Stomach (tissue), 4 donors: ENCODE data around the gene HBQ1.

Experiments
- CTCF ChIP-seq, 7 experiments: fragments of 450-650 bp in 4 of 7; fragments of 200-600 bp in 3 of 7; sonication (generic) in 3 of 7; IDR thresholded peaks; one replicate each; pipeline ENCODE4 v1.5.1; 2016 to 2019; ENCODE audit warnings: antibody characterized with exemption in 7 of 7, control low read depth in 2 of 7, mild to moderate bottlenecking in 1 of 7
- EP300 ChIP-seq: sonication (generic); formaldehyde crosslinking; IDR thresholded peaks from one replicate; pipeline ENCODE4 v1.6.1; 2017; ENCODE audit warnings: antibody characterized with exemption
- POLR2A ChIP-seq, 4 donors: fragments of 450-650 bp; IDR thresholded peaks; one replicate each; pipeline ENCODE4 v1.6.1; 2016; ENCODE audit warnings: antibody characterized with exemption in 4 of 4, control low read depth in 2 of 4, mild to moderate bottlenecking in 1 of 4, moderate library complexity in 1 of 4

- no peak for TF ChIP-seq POLR2A (IDR thresholded peaks at IDR 0.05)
- no peak for TF ChIP-seq CTCF (IDR thresholded peaks at IDR 0.05)
- TF ChIP-seq EP300: no peak
Observed at GRCh38 chr16:185213-185612, 5.0 kb downstream of the HBQ1 start.
